ENCODE data around the gene PIAS1.
A peak's percentile ranks its signal among the peaks of the same experiment; 100 is the strongest.

Gene PIAS1

DNA sequence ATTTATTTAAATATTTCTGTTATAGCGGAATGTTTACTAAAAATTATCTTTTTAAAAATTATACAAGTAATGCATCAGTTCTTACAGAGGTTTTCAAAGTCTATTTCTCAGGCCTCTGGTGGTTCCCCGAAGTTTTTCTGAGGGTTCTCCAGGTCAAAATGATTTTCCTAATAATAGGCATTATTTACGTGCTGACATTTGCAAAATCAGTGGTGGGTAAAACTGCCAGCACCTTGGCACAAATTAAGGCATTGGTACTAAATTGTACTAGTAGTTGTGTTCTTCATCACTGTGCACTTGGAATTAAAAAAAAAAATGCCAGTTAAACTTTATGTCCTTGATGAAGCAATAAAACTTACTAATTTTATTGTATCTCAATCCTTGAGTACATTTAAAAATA lies 9.5 kb downstream of the PIAS1 start:
- DNase-seq: no peak

DNA sequence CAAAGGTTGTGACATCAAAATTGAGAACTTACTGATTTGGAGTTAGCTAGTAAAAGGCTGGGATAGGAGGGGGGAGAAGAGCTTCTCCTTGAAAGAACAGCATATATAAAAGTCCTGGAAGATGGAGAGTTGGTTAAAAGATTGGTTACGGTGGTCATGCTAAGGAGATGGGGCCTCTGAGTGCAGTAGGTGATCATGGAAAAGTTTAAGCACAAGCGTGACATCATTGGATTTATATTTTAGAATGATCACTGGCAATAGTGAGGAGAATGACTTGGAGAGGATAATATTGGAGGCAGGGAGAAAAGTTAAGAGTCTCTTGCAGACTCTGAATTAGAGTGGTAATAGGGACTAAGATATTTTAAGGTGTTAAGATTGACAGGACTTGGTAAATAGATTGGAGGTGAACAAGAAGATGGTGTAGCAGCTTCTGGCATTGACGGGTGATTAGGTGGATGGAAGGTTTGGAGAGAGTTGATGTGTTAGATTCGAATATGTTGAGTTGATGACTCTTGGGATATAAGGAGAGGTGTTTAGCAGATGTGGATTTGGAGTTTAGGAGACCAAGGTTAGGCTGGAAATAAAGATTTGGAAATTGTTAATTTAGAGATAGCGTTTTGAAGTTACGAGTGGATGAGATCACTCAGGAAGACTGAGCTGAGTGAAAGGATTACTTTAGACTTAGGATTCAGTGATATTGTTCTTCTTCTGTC lies 19.6 kb downstream of the PIAS1 start:
- no peak for DNase-seq

DNA sequence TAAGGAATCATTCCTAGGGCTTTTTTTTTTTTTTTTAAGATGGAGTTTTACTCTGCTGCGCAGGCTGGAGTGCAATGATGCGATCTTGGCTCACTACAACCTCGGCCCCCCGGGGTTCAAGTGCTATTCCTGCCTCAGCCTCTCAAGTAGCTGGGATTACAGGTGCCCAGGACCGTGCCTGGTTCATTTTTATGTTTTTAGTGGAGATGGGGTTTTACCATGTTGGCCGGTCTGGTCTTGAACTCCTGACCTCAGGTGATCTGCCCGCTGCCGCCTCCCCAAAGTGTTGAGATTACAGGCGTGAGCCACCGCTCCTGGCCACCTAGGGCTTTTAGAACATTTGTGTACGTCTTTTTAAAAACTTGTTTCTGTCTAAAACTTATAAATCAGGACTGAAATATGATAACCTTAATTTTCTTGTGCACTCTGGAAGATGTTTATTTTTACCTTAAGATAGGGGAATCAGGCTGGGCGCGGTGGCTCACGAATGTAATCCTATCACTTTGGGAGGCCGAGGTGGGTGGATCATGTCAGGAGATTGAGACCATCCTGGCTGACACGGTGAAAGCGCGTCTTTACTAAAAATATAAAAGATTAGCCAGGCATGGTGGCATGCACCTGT lies 21.8 kb downstream of the PIAS1 start:
- DNase-seq: no peak

DNA sequence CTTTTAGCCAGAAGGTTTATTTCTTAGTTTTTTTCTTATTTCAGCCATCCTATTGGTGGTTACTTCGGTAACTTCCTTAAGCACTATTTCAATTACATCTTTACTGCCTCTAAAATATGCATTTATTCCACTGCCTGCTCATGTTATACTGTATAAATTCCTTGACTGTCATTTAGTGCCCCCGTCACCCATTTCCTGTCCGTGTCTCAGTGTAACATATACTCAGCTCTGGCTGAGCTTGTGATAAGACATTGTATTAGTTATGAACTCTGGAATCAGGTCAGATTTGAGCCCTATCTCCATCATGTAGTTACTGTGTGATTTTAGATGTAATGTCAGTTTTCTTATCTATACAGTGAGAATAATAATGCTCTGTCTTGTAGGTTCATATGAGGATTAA lies 24.2 kb downstream of the PIAS1 start:
- DNase-seq: no peak

DNA sequence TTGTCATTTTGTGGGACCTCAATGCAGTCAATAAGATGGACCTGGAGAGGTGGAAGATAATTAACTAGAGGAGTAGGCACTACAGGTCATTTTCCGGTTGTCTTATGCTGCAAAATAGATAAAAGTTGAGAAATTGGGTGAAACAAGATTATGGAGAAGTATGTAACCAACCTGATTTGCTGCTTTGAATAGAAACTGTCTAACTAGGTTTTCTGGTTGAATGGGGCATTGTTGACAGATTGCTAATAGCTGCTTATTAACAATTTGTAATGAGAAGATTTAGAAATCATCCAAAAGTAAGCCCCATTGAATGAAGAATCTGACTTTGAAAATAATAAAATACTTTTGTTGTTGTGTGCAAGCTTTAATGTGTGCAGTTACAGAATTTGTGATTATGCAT lies 26.2 kb downstream of the PIAS1 start:
- DNase-seq: no peak

DNA sequence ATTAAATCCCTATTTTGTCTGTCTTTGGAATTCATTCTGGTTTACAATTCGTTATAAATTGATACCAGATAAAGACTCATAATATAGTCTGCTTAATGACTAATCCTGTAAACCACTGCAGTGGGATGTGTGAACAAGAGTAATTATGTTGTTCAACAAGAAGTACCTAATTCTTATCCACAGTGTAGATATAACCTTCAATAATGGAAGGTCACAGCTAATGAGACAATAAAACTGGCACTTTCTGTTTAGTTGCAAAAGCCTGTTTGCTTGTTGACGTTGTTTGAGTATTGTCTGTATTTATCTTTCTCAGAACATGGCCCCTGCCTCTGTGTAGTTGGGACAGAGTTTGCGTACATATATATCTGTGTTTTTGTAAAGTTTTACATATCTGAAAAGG lies 26.7 kb downstream of the PIAS1 start:
- no peak for DNase-seq

DNA sequence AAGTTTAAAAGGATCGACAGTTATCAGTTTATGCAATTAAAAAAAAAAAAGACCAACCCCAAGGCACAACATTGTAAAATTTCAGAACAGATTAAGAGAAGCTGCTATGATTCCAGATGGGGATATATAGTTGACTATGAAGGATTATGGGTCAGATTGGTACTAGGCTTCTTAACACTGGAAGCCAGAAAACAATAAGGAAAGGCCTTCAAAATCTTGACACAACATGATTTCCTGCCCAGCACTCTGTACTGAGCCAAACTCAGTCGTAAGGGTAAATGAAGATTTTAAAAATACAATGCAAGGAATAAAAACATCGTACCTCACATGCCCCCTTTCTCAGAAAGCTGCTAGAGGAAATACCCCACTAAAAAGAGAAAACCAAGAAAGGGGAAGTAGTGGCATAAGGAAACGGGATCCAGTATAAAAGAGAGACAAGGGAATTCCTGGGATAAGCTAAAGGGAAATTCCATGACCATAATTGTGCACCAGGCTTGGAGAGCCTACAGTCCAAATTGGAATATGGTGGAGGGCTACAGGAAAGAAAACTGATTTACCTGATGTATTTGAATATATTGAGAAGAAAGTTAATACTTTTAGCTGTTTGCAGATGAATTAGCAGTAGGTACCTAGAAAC lies 27.9 kb downstream of the PIAS1 start:
- no peak for DNase-seq

DNA sequence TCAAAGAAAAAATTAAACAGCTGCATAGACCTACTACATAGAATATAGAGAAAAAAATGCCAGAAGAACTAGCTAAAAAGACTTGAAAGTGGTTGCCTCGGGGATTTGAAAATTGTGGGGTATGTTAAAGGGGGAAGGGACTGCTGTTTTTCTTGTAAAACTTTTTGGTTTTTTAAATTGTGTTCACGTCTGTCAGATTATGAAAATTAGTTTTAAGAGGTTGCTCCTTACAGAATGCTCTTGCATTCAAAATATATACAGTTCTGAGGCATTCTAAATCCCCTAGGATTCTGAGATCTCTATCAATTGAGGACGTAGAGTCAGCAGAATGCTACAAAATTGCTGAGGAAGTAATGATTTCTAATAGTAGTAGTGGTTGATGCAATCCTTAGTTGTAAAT lies 28.6 kb downstream of the PIAS1 start:
- DNase-seq: no peak

DNA sequence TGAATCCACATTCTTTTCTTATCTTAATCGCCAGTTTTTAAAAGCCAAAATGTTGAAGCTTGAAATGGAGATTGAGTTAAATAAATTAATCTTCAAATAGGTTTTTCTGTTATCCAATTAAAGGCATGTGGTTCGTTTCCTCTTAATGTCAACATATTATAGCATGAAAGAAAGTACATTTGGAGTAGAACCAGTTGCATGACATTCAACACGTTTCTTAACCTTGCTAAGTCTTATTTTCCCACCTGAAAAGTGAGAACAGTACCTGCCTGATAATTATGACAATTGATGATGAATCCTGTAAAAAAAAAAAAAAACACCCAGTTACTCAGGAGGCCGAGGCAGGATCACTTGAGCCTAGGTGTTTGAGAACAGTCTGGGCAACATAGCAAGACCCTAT lies 29.3 kb downstream of the PIAS1 start:
- DNase-seq: no peak

DNA sequence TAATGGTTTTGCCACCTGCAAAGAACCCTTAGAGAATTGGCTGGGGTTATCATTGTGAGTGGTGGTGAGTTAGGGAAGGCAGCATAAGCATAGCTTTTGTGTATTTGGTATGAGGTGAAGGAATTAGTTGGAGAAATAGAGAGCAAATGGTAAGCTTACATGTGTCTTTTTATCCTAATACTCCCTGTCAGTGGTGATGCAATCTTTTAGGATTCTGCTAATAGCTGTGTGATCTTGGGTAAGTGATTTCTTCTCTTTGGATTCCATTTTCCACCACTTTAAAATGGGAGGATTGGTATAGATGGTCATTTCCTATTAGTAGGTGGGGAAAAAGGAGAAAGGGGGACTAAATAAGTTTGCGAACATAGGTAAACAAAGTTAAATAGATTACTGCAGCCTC lies 30.9 kb downstream of the PIAS1 start:
- DNase-seq: no peak

DNA sequence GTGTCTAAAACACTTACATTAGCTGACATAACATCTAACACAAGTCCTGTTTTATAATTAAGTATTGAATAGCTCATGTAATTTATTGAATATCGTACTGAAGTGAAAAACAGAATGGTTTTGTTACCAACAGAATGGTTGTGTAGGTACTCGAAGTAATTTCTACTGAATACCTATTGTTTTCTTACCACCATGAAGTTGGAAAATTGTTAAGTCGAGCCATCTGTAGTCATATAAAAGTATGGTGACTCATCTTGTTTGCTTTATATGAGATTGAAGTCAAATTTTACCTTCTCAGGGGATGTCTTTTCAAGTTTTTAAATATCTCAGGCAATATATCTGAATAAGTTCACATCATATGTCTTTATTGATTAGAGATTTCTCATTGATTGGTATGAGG lies 37.6 kb downstream of the PIAS1 start:
- no peak for DNase-seq

DNA sequence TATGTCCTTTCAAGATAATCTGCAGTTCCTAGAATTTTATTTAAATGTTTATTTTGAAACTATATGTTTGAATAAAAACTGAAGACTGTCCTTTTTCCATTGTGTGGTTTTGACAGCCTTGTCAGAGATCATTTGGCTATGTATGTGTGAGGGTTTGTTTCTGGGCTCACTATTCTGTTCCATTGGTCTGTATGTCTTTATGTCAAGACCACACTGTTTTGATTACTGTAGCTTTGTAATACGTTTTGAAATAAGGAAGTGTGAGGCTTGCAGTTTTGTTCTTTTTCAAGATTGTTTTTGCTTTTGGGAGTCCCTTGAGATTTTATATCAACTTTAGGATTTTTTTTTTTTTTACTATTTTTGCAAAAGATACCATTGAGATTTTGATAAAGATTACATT lies 42.0 kb downstream of the PIAS1 start:
- DNase-seq: no peak

DNA sequence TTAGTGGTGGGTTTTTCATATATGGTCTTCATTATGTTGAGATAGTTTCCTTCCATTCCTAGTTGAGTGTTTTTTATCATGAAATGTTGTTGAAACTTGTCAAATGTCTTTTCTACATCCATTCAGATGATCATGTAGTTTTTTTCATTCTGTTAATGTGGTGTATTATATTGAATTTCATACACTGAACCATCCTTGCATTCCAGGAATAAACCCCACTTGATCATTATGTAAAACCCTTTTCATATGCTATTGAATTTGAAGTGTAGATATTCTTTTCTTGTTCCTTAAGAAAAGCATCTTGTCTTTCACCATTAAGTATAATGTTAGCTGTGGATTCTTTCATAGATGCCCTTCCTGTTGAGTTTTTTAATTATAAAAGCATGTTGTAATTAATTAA lies 42.9 kb downstream of the PIAS1 start:
- DNase-seq: no peak

DNA sequence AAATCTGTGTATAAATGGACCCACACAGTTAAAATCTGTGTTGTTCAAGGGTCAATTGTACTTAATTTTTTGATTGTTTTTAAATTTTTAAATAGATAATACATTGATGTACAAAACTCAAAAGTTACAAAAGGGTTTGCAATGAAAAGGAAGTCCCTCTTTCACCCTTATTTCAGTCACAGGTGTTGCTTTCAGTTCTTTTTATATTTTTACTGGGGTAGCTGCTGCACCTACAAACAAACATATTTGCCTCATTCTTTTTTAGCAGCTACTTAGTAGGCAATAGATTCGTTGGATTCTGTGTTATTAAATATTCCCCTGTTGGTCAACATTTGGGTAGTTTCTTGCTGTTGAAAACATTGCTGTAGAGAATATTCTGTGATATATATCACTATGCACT lies 44.4 kb downstream of the PIAS1 start:
- no peak for DNase-seq

DNA sequence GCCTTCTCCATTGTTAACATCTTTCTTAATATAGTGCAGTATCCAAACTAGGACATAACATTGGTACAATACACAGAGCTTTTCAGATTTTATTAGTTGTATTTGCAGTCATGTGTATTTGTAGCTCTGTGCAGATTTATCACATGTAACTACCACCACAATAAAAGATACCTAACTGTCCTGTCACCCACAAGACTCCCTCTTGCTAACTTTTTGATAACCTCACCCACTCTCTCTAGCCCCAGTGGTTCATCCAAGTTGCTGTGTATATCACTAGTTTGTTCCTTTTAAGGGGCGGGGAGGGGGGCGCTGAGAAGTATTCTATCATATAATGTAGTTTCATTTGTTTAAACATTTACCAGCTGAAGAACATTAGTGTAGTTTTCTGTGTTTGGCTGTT lies 46.1 kb downstream of the PIAS1 start:
- DNase-seq: no peak

DNA sequence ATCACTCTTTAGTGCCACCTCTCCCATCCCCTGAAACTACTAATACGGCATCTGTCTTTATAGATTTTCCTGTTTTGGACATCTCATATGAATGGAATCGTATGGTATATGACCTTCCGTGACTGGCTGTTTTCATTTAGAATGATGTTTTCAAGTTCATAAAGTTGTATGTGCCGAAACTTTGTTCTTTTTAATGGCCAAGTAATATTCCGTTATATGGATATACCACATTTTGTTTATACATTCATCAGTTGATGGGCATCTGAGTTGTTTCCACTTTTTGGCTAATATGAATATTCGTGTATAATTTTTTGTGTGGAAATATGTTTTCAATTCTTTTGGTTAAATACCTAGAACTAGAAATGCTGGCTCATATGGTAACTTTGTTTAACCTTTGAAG lies 49.5 kb downstream of the PIAS1 start:
- no peak for DNase-seq

DNA sequence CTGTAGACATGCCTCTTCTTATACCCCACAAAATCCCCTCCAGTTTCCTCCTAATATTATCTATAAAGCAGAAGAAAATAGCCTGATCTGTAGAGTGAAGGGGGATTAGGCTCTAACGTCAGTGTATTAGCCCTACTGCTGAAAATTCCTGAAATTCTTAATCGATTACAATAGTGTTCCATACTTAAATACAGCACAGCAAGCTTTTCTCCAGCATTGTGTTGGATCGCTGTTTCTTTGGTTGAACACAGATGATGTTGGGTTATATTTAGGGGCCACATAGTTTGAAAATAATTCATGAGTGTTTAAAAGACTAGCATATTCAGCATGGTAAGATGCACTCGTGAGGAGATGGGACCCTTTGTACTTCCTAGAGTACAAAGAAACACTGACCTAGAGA lies 52.5 kb downstream of the PIAS1 start:
- peak; percentile 68 for DNase-seq

DNA sequence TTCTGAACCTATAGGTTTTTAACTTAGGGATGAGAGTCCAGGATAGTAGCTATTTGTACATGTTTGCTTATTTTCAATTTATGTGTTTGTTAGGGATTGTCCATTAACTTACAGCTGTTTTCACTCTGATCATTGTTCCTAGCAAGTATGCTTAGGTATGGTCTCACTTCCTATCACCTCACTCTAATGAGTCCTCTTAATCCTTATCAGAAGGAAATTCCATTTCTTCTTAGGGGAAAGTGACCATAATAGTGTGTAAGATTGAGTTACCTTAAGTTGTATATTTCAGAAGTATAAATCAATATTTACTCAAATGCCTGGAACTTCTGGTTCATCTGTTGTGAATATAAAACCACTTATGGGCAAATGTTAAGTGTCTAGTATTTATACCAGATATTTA lies 53.0 kb downstream of the PIAS1 start:
- DNase-seq: no peak

DNA sequence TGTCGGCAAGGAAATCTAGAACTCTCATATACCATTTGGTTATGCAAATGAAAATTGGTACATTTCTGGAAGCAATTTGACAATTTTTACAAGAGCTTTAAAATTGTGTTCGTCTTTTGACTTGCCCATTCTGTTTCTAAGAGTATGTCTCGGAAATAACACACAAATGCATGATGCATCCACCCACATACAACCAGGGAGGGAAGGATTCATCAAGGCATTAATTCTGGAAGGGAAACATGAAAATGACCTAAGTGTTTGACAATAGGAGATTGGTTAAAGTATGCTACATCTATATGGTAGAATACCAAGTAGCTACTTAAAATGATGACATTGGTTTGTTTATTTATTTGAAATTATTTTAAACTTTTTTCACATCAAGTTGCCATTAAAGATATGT lies 58.6 kb downstream of the PIAS1 start:
- no peak for DNase-seq

DNA sequence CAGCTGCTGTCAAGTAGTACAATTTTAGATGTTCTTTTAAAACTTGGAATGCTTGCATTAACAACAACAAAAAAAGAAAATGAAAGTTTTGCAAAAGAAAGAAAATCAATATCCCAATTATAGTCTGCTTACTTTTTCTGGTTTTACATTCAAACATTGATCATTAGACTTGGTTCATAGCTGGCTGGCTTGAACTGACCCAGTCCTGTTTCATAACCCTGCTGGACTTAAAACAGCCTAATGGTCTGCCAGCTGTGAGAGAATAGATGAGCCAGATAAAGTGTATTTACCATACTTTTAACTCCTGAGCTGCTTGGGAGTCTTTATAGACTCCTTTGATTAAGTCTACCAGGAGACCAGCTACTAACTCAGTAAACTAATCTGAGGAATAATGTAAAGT lies 59.2 kb downstream of the PIAS1 start:
- no peak for DNase-seq

DNA sequence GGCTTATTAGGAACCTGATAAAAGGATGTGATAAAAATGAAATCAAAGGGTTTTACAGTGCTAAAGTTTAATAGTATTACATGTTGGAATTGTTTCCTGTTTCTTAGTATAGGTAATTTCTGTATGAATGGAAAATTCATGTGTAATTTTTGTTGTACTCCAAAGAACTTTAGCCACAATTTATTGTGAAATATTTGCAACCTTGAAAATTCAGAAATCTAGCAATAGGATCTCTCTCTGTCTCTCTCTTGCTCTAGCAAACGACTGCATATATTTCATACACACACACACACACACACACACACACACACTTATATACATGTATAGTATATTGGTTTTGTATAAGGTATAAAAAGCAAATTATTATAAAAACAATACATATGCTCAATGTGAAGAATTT lies 59.6 kb downstream of the PIAS1 start:
- DNase-seq: no peak

DNA sequence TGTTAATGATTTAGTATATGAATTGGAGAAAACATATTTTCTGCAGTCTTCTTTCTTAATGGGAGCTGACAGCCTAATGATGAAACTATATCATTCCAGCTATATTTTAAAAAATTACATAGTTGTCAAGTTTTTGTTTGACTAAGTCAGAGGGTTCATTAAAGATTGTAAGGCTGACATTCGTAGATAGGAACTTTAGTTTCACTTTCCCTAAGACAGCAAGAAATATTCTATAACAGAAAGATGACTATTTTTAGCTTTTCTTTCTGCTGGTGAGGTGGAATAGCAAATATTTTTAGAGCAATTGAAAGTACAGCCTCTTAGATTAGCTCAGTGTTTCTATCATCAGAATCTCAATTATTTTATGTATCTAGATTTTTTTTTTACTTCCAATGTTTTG lies 60.2 kb downstream of the PIAS1 start:
- DNase-seq: peak; percentile 63

DNA sequence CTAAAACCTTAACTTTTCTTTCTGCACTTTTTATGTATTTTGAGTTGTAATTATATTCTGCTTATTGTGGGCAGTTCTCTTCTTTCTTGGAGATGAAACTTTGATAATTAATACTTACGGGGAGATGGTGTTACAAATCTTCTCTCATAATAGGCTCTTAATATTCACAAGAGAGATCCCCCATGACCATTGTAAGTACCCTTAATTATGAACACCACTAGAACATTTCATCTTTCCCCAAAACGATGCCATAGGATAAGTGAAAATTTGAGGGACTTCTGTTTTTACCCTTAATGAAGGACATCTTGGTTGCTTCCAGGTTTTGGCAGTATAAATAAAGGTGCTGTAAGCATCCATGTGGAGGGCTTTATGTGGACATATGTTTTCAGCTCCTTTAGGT lies 60.7 kb downstream of the PIAS1 start:
- no peak for DNase-seq

DNA sequence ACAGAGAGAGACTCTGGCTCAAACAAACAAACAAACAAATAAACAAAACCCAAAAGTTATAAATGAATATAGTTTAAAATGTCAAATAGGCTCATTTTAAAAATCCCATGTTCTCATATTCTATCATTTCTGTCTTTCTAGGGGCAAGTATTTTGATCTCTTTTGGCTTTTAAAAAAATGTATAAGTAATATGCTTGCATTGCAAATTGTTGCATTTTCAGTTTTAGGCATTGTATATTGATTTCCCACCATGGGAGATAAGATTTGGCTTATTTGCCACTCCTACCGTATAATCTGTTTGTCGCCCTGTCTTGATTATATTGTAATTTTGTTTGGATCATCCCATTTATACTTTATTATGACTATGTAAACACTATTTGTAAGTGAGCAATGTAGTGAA lies 70.6 kb downstream of the PIAS1 start:
- no peak for DNase-seq

DNA sequence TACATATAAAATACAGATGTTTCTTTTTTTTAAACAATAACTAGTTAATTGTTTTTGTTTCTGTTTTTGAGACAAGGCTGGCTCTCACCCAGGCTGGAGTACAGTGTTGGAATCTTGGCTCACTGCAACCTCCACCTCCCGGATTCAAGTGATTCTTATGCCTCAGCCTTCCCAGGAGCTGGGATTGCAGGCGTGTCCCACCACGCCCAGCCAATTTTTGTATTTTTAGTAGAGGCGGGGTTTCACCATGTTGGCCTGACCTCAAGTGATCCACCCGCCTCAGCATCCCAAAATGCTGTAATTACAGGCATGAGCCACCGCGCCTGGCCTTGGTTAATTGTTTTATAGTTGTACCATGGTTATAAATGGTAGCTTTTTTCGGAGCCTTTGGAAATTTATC lies 72.3 kb downstream of the PIAS1 start:
- DNase-seq: no peak
